Glutamatergic neuron (in vitro differentiated cells): ENCODE measurements around the gene NRAP. TPM values are rescaled to one million over a fixed set of nuclear protein-coding genes. Genes with fewer than 3 reads are reported as not detected.
"Not testable (repeated sequence)": the region's sequence is repeated elsewhere in the genome, so short reads cannot be mapped to it uniquely, and the experiment has no call there.

Experiments used
- DNase-seq: peaks from one replicate; pipeline ENCODE4 v3.0.0; 2022
- H3K27ac Mint-ChIP-seq: one replicate; pipeline ENCODE4 v1.8.0; 2020; ENCODE audit warnings: mild to moderate bottlenecking, mixed read lengths, inconsistent platforms; ENCODE audit not compliant: unreplicated experiment
- H3K27me3 Mint-ChIP-seq: one replicate; pipeline ENCODE4 v1.8.0; 2020; ENCODE audit warnings: mild to moderate bottlenecking, moderate library complexity, mixed read lengths, inconsistent platforms; ENCODE audit not compliant: unreplicated experiment
- H3K36me3 Mint-ChIP-seq: one replicate; pipeline ENCODE4 v1.8.0; 2020; ENCODE audit warnings: mild to moderate bottlenecking, mixed read lengths, inconsistent platforms; ENCODE audit not compliant: unreplicated experiment
- H3K4me1 Mint-ChIP-seq: one replicate; pipeline ENCODE4 v1.8.0; 2020; ENCODE audit warnings: mild to moderate bottlenecking, low read depth, mixed read lengths, inconsistent platforms; ENCODE audit not compliant: unreplicated experiment
- H3K4me3 Mint-ChIP-seq: one replicate; pipeline ENCODE4 v1.8.0; 2020; ENCODE audit warnings: mild to moderate bottlenecking, mixed read lengths, inconsistent platforms; ENCODE audit not compliant: unreplicated experiment
- H3K9me3 Mint-ChIP-seq: one replicate; pipeline ENCODE4 v1.8.0; 2020; ENCODE audit warnings: mild to moderate bottlenecking, moderate library complexity, mixed read lengths, inconsistent platforms; ENCODE audit not compliant: unreplicated experiment
- total RNA-seq: library from RNA; stranded (reverse); fragmentation: NEBNext Ultra II Directional; extraction: Animal tissue kit (Norgen Biotek cat#: 25700); gene quantifications from one replicate; pipeline ENCODE4 v1.2.1, GENCODE V29; 2021; ENCODE audit not compliant: unreplicated experiment
- TF ChIP-seq, protein P1 (sequence below): fragments of 200-600 bp; sonication (generic); IDR thresholded peaks from one replicate; pipeline ENCODE4 v1.5.0; 2021; ENCODE audit not compliant: partially characterized antibody, unreplicated experiment

Gene NRAP
- total RNA-seq, 1 donor from 2014 or later: not detected

GRCh38 chr10:113657544-113657943 lies 6.3 kb downstream of the NRAP start:
- no peak overlapping the region for H3K27ac Mint-ChIP-seq
- H3K4me1 Mint-ChIP-seq: peaks cover 2% of the 10 kb centered on the region
- DNase-seq: no peak
- no peaks in the 10 kb centered on the region for H3K36me3 Mint-ChIP-seq
- peaks cover 4% of the 10 kb centered on the region for H3K27me3 Mint-ChIP-seq
- no peak overlapping the region for H3K4me3 Mint-ChIP-seq
- no peaks in the 10 kb centered on the region for H3K9me3 Mint-ChIP-seq
- TF ChIP-seq, protein P1, sequence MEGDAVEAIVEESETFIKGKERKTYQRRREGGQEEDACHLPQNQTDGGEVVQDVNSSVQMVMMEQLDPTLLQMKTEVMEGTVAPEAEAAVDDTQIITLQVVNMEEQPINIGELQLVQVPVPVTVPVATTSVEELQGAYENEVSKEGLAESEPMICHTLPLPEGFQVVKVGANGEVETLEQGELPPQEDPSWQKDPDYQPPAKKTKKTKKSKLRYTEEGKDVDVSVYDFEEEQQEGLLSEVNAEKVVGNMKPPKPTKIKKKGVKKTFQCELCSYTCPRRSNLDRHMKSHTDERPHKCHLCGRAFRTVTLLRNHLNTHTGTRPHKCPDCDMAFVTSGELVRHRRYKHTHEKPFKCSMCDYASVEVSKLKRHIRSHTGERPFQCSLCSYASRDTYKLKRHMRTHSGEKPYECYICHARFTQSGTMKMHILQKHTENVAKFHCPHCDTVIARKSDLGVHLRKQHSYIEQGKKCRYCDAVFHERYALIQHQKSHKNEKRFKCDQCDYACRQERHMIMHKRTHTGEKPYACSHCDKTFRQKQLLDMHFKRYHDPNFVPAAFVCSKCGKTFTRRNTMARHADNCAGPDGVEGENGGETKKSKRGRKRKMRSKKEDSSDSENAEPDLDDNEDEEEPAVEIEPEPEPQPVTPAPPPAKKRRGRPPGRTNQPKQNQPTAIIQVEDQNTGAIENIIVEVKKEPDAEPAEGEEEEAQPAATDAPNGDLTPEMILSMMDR: no peak

- Mint-ChIP-seq H3K27me3 (peaks cover 4% of the 10 kb centered on the region), H3K36me3 (no peaks in the 10 kb centered on the region), H3K27ac (no peak overlapping the region)
Observed at GRCh38 chr10:113656896-113657295, 6.9 kb downstream of the NRAP start.

GRCh38 chr10:113652456-113652855 lies 11.4 kb downstream of the NRAP start:
- not testable (repeated sequence) for H3K36me3 Mint-ChIP-seq, H3K4me3 Mint-ChIP-seq, DNase-seq, H3K27ac Mint-ChIP-seq, H3K9me3 Mint-ChIP-seq, H3K27me3 Mint-ChIP-seq, H3K4me1 Mint-ChIP-seq

More at GRCh38 chr10:113656896-113657295, 6.9 kb downstream of the NRAP start:
- H3K4me1 Mint-ChIP-seq: peaks cover 2% of the 10 kb centered on the region
- DNase-seq: no peak
- TF ChIP-seq, protein P1: no peak
- no peak overlapping the region for H3K4me3 Mint-ChIP-seq
- H3K9me3 Mint-ChIP-seq: no peaks in the 10 kb centered on the region

DNA sequence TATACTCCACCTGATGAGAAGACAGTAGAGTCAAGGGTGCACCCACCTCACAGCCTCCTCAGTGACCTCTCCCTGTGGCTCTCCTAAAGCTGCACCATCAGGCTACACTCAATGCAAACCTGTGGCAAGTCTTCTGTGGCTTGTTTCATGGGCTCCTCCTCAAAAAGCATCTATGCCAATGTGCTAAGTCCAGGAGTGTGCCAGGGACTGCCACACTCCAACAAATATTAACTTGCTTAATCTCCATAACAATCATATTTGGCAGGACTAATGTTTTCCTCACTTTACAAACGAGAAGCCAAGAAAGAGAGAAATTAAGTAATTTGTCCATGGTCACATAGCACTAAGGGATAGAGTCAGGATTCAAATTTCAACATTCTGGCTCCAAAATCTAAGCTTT lies 11.9 kb downstream of the NRAP start:
- no peaks in the 10 kb centered on the region for H3K36me3 Mint-ChIP-seq
- TF ChIP-seq, protein P1: no peak
- no peaks in the 10 kb centered on the region for H3K9me3 Mint-ChIP-seq
- peaks cover 2% of the 10 kb centered on the region for H3K4me1 Mint-ChIP-seq
- H3K27me3 Mint-ChIP-seq: peaks cover 2% of the 10 kb centered on the region
- H3K27ac Mint-ChIP-seq: no peak overlapping the region
- no peak overlapping the region for H3K4me3 Mint-ChIP-seq
- no peak for DNase-seq

GRCh38 chr10:113651021-113651420 lies 12.8 kb downstream of the NRAP start:
- DNase-seq: no peak
- Mint-ChIP-seq H3K9me3 (no peaks in the 10 kb centered on the region), H3K4me3 (no peak overlapping the region), H3K36me3 (no peaks in the 10 kb centered on the region), H3K27ac (no peak overlapping the region), H3K4me1 (peaks cover 2% of the 10 kb centered on the region), H3K27me3 (peaks cover 2% of the 10 kb centered on the region)
- TF ChIP-seq, protein P1: no peak

- H3K9me3 Mint-ChIP-seq: no peaks in the 10 kb centered on the region
- DNase-seq: no peak
- no peak overlapping the region for H3K4me3 Mint-ChIP-seq
Observed at GRCh38 chr10:113650172-113650571, 13.7 kb downstream of the NRAP start.

More at GRCh38 chr10:113650172-113650571, 13.7 kb downstream of the NRAP start:
- H3K27me3 Mint-ChIP-seq: peaks cover 2% of the 10 kb centered on the region
- TF ChIP-seq, protein P1: no peak
- H3K27ac Mint-ChIP-seq: no peak overlapping the region
- peaks cover 2% of the 10 kb centered on the region for H3K4me1 Mint-ChIP-seq
- H3K36me3 Mint-ChIP-seq: no peaks in the 10 kb centered on the region
